SU-DHL-6 (cell line): Measurements from ENCODE around the gene SURF2.

ENCODE experiments used
- CTCF ChIP-seq: fragments of 200-600 bp; sonication (generic); IDR thresholded peaks from one replicate; pipeline ENCODE4 v1.5.1; 2017; ENCODE audit warnings: antibody characterized with exemption, mild to moderate bottlenecking, low read length, moderate library complexity; ENCODE audit not compliant: insufficient read depth, poor library complexity, severe bottlenecking
- EZH2phosphoT487 ChIP-seq: fragments of 200-600 bp; sonication (generic), shearing (Covaris generic); conservative IDR thresholded peaks from 2 replicates; pipeline ENCODE4 v1.6.1; 2018; ENCODE audit warnings: mild to moderate bottlenecking, antibody characterized with exemption, low read length, moderate library complexity, mixed read lengths

GRCh38 chr9:133366435-133366834 is 10.1 kb downstream of the SURF2 start:
- no peak for TF ChIP-seq CTCF
- TF ChIP-seq EZH2phosphoT487: no peak
